Measurements from ENCODE around the gene CTU2. TPM values are rescaled to one million over a fixed set of nuclear protein-coding genes. Genes with fewer than 3 reads are reported as not detected.

CTU2 gene
- total and polyA plus RNA-seq, 9 of the 15 experiments (the other 6 are each of a cell fraction or from before 2014, with no cell fraction given), result 1.3 to 105 (median 23.2) TPM

DNA sequence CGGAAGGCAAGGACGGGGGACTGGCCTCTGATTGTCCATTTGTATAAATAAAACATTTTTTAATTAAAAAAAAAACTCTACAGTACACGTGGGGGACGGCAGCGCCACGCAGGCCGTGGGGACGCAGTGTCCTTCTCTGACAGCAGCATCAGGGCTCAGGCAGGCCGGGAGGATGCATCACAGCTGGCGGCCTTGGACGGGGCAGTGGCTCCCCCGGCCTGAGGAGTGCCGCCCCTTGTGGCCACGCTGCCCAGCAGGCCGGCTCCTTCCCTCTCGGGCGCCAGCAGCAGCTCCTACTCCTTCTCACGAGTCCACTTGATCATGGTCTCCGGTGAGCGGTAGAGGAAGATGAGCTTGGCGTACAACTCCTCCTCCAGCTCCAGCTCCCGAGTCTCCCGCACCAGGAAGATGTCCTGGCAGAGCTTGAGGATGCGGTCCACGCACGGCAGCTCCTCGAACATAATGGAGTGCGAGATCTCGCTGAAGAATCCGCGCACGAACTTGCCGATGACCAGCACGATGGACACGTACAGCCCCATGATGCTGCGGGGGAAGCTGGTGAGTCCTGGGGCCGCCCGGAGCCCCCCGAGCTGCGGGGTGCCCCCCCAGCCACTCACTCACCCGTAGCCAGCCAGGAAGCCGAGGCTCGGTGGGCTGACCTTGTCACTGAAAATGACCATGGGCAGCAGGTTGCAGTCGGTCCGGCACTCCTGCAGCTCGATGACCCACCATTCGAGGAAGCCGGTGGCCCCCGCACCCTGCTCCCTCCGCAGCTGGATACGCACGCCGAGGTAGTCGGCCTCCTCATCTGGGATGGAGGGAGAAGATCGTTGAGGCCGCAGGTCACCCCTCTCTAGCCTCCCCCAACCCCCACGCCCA, 9.2 kb downstream of the CTU2 start:
- in situ Hi-C loops (cut with MboI) (no loop called here), intact Hi-C loops (cut with micrococcal nuclease) (no loop called here)
- no peak overlapping the region for H3K4me3 ChIP-seq
- H3K9me1 ChIP-seq (ENCODE audit: control insufficient read depth, insufficient read depth, low read length), result peaks cover 3% of the 10 kb centered on the region
- no peak overlapping the region for H3K27ac ChIP-seq (ENCODE audit: extremely low read depth, low read depth, low read length)
- ChIA-PET CTCF (ENCODE audit: low intra/inter-chr PET ratio) (no interaction called here), POLR2A (interaction anchor here (0.5 to 3.3 kb wide), 10 partner anchors 8 to 1234 kb away, joined by 3 to 12 read pairs (median 3); no protein-coding TSS in a partner anchor)
- H3K79me2 ChIP-seq (ENCODE audit: control insufficient read depth, insufficient read depth, low read length), result peaks cover 10% of the 10 kb centered on the region
- BruUV-seq (replicated peaks), result TSS peak; percentile 28
- H3K27me3 ChIP-seq (ENCODE audit: control insufficient read depth in 2 of 2, insufficient read depth in 2 of 2, low read length in 2 of 2), result no peaks in the 10 kb centered on the region; a peak in 1 of 5 replicates
- no peak overlapping the region for H2AFZ ChIP-seq (ENCODE audit: low read depth, low read length)
- DNase-seq (ENCODE audit: extremely low read depth in 1 of 4, low spot score in 3 of 4) (peak in 1 of 4 experiments; percentile 28), ATAC-seq (no peak), FAIRE-seq (no peak)
- H4K20me1 ChIP-seq (replicated peaks; ENCODE audit: control insufficient read depth, insufficient read depth, low read length), result peaks cover 17% of the 10 kb centered on the region; the same call in 1 of the 2 replicates
- WGBS (ENCODE audit: insufficient coverage, low coverage, missing lambda C conversion rate), result 94% methylated on average over 50 of the region's 57 CpGs
- H3K4me1 ChIP-seq (replicated peaks in 1 of 2; ENCODE audit: control insufficient read depth in 2 of 2, insufficient read depth in 2 of 2, low read length in 2 of 2), result peaks cover 0 to 65% of the 10 kb centered on the region in 2 experiments; a peak in 1 of 5 replicates
- 0 out of 2 replicates have a peak, but pooled peaks cover 2% of the 10 kb centered on the region for H3K9me3 ChIP-seq (replicated peaks; ENCODE audit: control insufficient read depth, insufficient read depth, low read depth, low read length)
- no peak overlapping the region for H3K9ac ChIP-seq (ENCODE audit: insufficient read depth in 1 of 2, low read depth in 2 of 2, low read length in 2 of 2)
- H3K4me2 ChIP-seq (ENCODE audit: insufficient read depth, low read length), result no peak overlapping the region
- peaks cover 94% of the 10 kb centered on the region for H3K36me3 ChIP-seq (ENCODE audit: control insufficient read depth, insufficient read depth, low read length)
- TF ChIP-seq, protein P1, sequence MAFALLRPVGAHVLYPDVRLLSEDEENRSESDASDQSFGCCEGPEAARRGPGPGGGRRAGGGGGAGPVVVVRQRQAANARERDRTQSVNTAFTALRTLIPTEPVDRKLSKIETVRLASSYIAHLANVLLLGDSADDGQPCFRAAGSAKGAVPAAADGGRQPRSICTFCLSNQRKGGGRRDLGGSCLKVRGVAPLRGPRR (CRISPR knock-in tag; IDR thresholded peaks at IDR 0.05), result no peak
- TF ChIP-seq ZNF696 (CRISPR knock-in tag; conservative IDR thresholded peaks at IDR 0.05) (no peak), MEF2D (tag; conservative IDR thresholded peaks at IDR 0.05; ENCODE audit: low read depth) (no peak), ESRRA (IDR thresholded peaks at IDR 0.05; ENCODE audit: borderline replicate concordance, low read depth) (no peak), COPS2 (conservative IDR thresholded peaks at IDR 0.05) (no peak)
- TF ChIP-seq, protein P2, sequence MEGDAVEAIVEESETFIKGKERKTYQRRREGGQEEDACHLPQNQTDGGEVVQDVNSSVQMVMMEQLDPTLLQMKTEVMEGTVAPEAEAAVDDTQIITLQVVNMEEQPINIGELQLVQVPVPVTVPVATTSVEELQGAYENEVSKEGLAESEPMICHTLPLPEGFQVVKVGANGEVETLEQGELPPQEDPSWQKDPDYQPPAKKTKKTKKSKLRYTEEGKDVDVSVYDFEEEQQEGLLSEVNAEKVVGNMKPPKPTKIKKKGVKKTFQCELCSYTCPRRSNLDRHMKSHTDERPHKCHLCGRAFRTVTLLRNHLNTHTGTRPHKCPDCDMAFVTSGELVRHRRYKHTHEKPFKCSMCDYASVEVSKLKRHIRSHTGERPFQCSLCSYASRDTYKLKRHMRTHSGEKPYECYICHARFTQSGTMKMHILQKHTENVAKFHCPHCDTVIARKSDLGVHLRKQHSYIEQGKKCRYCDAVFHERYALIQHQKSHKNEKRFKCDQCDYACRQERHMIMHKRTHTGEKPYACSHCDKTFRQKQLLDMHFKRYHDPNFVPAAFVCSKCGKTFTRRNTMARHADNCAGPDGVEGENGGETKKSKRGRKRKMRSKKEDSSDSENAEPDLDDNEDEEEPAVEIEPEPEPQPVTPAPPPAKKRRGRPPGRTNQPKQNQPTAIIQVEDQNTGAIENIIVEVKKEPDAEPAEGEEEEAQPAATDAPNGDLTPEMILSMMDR (IDR thresholded peaks at IDR 0.05 in 2 of 3, conservative IDR thresholded peaks at IDR 0.05 in 1 of 3; ENCODE audit: insufficient read depth in 2 of 3, low read depth in 1 of 3, low read length in 3 of 3), result 0 out of 6 replicates have a peak, but pooled peaks of 1 of the 3 experiments have one; percentile 10
- TF ChIP-seq, protein P3, sequence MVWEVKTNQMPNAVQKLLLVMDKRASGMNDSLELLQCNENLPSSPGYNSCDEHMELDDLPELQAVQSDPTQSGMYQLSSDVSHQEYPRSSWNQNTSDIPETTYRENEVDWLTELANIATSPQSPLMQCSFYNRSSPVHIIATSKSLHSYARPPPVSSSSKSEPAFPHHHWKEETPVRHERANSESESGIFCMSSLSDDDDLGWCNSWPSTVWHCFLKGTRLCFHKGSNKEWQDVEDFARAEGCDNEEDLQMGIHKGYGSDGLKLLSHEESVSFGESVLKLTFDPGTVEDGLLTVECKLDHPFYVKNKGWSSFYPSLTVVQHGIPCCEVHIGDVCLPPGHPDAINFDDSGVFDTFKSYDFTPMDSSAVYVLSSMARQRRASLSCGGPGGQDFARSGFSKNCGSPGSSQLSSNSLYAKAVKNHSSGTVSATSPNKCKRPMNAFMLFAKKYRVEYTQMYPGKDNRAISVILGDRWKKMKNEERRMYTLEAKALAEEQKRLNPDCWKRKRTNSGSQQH (CRISPR knock-in tag; IDR thresholded peaks at IDR 0.05), result no peak
